Measurements from ENCODE around the gene RTN4RL1. TPM values are rescaled to one million over a fixed set of nuclear protein-coding genes. Genes with fewer than 3 reads are reported as not detected.

RTN4RL1 gene
- polyA plus RNA-seq, 2 donors = 0.89 to 2.0 TPM

GRCh38 chr17:1976000-1976682, 49.0 kb downstream of the RTN4RL1 start:
- no peaks in the 10 kb centered on the region for H3K27me3 ChIP-seq (ENCODE audit: control insufficient read depth in 1 of 2, insufficient read depth in 2 of 2, low read length in 2 of 2)
- H3K27ac ChIP-seq (ENCODE audit: low read depth in 2 of 2, low read length in 1 of 2) = no peak overlapping the region
- no peak overlapping the region for H3K4me3 ChIP-seq (ENCODE audit: low read depth in 1 of 2, low read length in 2 of 2)
- peaks cover 0 to 3% of the 10 kb centered on the region in 2 donors for H3K4me1 ChIP-seq (ENCODE audit: control insufficient read depth in 2 of 2, insufficient read depth in 2 of 2, low read length in 1 of 2)
- H3K36me3 ChIP-seq (ENCODE audit: control insufficient read depth in 2 of 2, insufficient read depth in 2 of 2, low read length in 1 of 2) = no peaks in the 10 kb centered on the region
- WGBS, 2 donors = 64 to 71% methylated on average over 4 of the region's 4 CpGs
- H3K9me3 ChIP-seq (ENCODE audit: control insufficient read depth in 2 of 2, insufficient read depth in 1 of 2, low read depth in 1 of 2, low read length in 1 of 2) = no peaks in the 10 kb centered on the region

DNA sequence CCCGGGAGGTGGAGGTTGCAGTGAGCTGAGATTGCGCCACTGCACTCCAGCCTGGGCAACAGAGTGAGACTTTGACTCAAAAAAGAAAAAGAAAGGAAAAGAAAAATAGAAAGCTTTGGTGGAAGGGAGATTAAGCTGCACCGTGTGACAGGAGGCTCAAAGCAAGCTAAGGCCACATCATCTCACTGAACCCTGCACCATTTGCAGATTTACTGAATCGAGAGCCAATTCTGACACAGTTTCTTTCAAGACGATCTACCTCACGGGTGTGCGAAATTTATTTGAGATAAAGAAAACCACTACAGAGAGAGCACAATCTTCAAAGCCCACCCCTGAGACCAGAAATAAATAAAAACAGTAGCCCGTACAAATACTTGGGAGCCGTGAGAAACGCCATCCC, 49.6 kb downstream of the RTN4RL1 start:
- Histone ChIP-seq H3K4me3 (ENCODE audit: low read depth in 1 of 2, low read length in 2 of 2) (no peak overlapping the region), H3K27me3 (ENCODE audit: control insufficient read depth in 1 of 2, insufficient read depth in 2 of 2, low read length in 2 of 2) (no peaks in the 10 kb centered on the region), H3K27ac (ENCODE audit: low read depth in 2 of 2, low read length in 1 of 2) (no peak overlapping the region), H3K36me3 (ENCODE audit: control insufficient read depth in 2 of 2, insufficient read depth in 2 of 2, low read length in 1 of 2) (no peaks in the 10 kb centered on the region), H3K4me1 (ENCODE audit: control insufficient read depth in 2 of 2, insufficient read depth in 2 of 2, low read length in 1 of 2) (peaks cover 0 to 3% of the 10 kb centered on the region in 2 donors), H3K9me3 (ENCODE audit: control insufficient read depth in 2 of 2, insufficient read depth in 1 of 2, low read depth in 1 of 2, low read length in 1 of 2) (no peaks in the 10 kb centered on the region)
- WGBS, 2 donors = 86 to 88% methylated on average over 10 of the region's 10 CpGs

- H3K9me3 ChIP-seq (ENCODE audit: control insufficient read depth in 2 of 2, insufficient read depth in 1 of 2, low read depth in 1 of 2, low read length in 1 of 2) = peaks cover 0 to 8% of the 10 kb centered on the region in 2 donors
- 72 to 75% methylated on average over 23 of the region's 23 CpGs for WGBS, 2 donors
- H3K27ac ChIP-seq (ENCODE audit: low read depth in 2 of 2, low read length in 1 of 2) = no peak overlapping the region
- H3K27me3 ChIP-seq (ENCODE audit: control insufficient read depth in 1 of 2, insufficient read depth in 2 of 2, low read length in 2 of 2) = no peaks in the 10 kb centered on the region
- peaks cover 0 to 3% of the 10 kb centered on the region in 2 donors for H3K4me1 ChIP-seq (ENCODE audit: control insufficient read depth in 2 of 2, insufficient read depth in 2 of 2, low read length in 1 of 2)
- no peak overlapping the region for H3K4me3 ChIP-seq (ENCODE audit: low read depth in 1 of 2, low read length in 2 of 2)
- no peaks in the 10 kb centered on the region for H3K36me3 ChIP-seq (ENCODE audit: control insufficient read depth in 2 of 2, insufficient read depth in 2 of 2, low read length in 1 of 2)
Observed at GRCh38 chr17:1972487-1973160, 52.5 kb downstream of the RTN4RL1 start.

DNA sequence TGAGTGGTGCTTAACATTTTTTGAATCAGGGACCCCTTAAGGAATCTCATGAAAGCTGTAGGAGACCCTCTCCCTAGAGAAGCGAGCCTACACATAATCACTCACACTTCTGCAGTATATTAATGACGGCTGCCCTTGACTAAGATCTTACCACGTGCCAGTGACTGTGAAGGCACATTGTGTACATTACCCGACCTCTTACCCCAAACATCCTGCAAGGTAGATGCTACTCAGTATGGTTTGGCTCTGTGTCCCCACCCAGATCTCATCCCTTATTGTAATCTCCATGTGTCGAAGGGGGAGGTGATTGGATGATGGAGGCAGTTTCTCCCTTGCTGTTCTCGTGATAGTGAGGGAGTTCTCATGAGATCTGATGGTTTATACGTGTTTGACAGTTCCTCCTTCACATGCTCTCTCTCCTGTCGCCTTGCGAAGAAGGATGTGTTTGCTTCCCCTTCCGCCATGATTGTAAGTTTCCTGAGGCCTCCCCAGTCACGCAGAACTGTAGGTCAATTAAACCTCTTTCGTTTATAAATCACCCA, 54.2 kb downstream of the RTN4RL1 start:
- Histone ChIP-seq H3K27ac (ENCODE audit: low read depth in 2 of 2, low read length in 1 of 2) (no peak overlapping the region), H3K36me3 (ENCODE audit: control insufficient read depth in 2 of 2, insufficient read depth in 2 of 2, low read length in 1 of 2) (no peaks in the 10 kb centered on the region), H3K27me3 (ENCODE audit: control insufficient read depth in 1 of 2, insufficient read depth in 2 of 2, low read length in 2 of 2) (no peaks in the 10 kb centered on the region), H3K4me1 (ENCODE audit: control insufficient read depth in 2 of 2, insufficient read depth in 2 of 2, low read length in 1 of 2) (peaks cover 0 to 3% of the 10 kb centered on the region in 2 donors), H3K4me3 (ENCODE audit: low read depth in 1 of 2, low read length in 2 of 2) (no peak overlapping the region), H3K9me3 (ENCODE audit: control insufficient read depth in 2 of 2, insufficient read depth in 1 of 2, low read depth in 1 of 2, low read length in 1 of 2) (peaks cover 0 to 8% of the 10 kb centered on the region in 2 donors)
- 85% methylated on average over 12 of the region's 12 CpGs for WGBS, 2 donors

GRCh38 chr17:1969712-1970111, 55.4 kb downstream of the RTN4RL1 start:
- Histone ChIP-seq H3K4me3 (ENCODE audit: low read depth in 1 of 2, low read length in 2 of 2) (no peak overlapping the region), H3K4me1 (ENCODE audit: control insufficient read depth in 2 of 2, insufficient read depth in 2 of 2, low read length in 1 of 2) (peaks cover 0 to 3% of the 10 kb centered on the region in 2 donors), H3K27ac (ENCODE audit: low read depth in 2 of 2, low read length in 1 of 2) (no peak overlapping the region), H3K9me3 (ENCODE audit: control insufficient read depth in 2 of 2, insufficient read depth in 1 of 2, low read depth in 1 of 2, low read length in 1 of 2) (peaks cover 0 to 8% of the 10 kb centered on the region in 2 donors), H3K27me3 (ENCODE audit: control insufficient read depth in 1 of 2, insufficient read depth in 2 of 2, low read length in 2 of 2) (no peaks in the 10 kb centered on the region), H3K36me3 (ENCODE audit: control insufficient read depth in 2 of 2, insufficient read depth in 2 of 2, low read length in 1 of 2) (no peaks in the 10 kb centered on the region)
- 81 to 87% methylated on average over 5 of the region's 5 CpGs for WGBS, 2 donors

DNA sequence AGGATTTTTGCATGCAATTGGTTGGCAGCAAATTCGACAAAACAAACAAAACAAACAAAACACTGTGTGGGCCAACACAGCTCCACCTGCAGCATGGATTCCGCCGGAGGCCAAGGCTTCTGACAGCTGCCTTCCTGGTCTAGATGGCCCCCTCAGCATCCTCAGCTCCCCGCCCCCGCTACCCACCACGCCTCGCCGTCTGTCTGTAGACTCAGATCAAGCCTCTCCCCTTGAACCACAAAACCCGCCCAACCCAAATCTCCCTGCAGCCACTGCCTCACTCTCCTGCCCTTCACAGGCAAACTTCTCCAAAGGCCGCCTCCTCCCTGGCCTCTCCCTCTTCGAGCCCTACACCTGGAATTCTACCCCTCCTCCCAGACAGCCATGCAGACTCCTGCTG, 57.9 kb downstream of the RTN4RL1 start:
- Histone ChIP-seq H3K27me3 (ENCODE audit: control insufficient read depth in 1 of 2, insufficient read depth in 2 of 2, low read length in 2 of 2) (no peaks in the 10 kb centered on the region), H3K9me3 (ENCODE audit: control insufficient read depth in 2 of 2, insufficient read depth in 1 of 2, low read depth in 1 of 2, low read length in 1 of 2) (peaks cover 0 to 8% of the 10 kb centered on the region in 2 donors), H3K4me3 (ENCODE audit: low read depth in 1 of 2, low read length in 2 of 2) (no peak overlapping the region), H3K36me3 (ENCODE audit: control insufficient read depth in 2 of 2, insufficient read depth in 2 of 2, low read length in 1 of 2) (no peaks in the 10 kb centered on the region), H3K27ac (ENCODE audit: low read depth in 2 of 2, low read length in 1 of 2) (no peak overlapping the region), H3K4me1 (ENCODE audit: control insufficient read depth in 2 of 2, insufficient read depth in 2 of 2, low read length in 1 of 2) (peaks cover 0 to 3% of the 10 kb centered on the region in 2 donors)
- WGBS, 2 donors = 39 to 54% methylated on average over 10 to 11 of the region's 11 CpGs

DNA sequence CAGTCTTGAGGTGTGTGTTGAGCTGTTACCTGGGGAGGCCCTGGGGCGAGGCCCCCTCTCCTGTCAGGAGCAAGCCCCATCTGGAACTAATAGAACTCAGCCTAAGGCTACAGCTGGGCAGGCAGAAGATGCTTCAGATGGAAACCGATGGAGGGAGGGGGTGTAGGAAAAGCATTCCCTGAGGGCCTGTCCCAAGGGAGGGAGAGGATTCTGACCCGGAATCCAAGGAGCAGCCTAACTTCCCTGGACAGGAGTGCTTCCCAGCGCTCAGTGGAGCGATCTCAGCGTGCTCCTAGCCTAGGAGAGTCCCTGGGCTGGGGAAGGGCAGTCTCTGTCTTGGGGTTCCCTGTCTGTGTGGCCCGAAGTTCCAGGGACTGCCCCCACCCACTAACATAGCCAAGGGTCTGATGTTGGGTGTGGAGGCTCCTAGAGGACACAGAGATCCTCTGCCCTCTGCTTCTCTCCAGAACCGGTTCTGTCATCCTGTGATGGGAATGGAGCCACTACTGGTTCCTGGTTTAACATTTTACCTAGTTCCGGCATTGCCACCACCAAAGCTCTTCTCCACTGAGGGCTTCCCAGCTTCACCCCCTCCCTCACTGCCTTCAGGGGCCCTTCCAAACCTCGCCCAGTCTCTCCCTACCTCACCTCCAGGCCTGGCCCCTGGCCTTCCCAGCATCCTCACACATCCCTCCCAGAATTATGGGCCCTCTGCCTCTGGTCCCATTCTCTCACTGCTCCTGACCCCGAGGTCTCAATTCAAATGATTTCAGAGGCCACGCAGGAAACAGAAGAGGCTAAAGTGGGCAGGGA, 58.7 kb downstream of the RTN4RL1 start:
- WGBS, 2 donors = 59 to 62% methylated on average over 12 of the region's 12 CpGs
- Histone ChIP-seq H3K4me1 (ENCODE audit: control insufficient read depth in 2 of 2, insufficient read depth in 2 of 2, low read length in 1 of 2) (peaks cover 0 to 3% of the 10 kb centered on the region in 2 donors), H3K27me3 (ENCODE audit: control insufficient read depth in 1 of 2, insufficient read depth in 2 of 2, low read length in 2 of 2) (no peaks in the 10 kb centered on the region), H3K9me3 (ENCODE audit: control insufficient read depth in 2 of 2, insufficient read depth in 1 of 2, low read depth in 1 of 2, low read length in 1 of 2) (peaks cover 0 to 8% of the 10 kb centered on the region in 2 donors), H3K4me3 (ENCODE audit: low read depth in 1 of 2, low read length in 2 of 2) (no peak overlapping the region), H3K36me3 (ENCODE audit: control insufficient read depth in 2 of 2, insufficient read depth in 2 of 2, low read length in 1 of 2) (no peaks in the 10 kb centered on the region), H3K27ac (ENCODE audit: low read depth in 2 of 2, low read length in 1 of 2) (no peak overlapping the region)

DNA sequence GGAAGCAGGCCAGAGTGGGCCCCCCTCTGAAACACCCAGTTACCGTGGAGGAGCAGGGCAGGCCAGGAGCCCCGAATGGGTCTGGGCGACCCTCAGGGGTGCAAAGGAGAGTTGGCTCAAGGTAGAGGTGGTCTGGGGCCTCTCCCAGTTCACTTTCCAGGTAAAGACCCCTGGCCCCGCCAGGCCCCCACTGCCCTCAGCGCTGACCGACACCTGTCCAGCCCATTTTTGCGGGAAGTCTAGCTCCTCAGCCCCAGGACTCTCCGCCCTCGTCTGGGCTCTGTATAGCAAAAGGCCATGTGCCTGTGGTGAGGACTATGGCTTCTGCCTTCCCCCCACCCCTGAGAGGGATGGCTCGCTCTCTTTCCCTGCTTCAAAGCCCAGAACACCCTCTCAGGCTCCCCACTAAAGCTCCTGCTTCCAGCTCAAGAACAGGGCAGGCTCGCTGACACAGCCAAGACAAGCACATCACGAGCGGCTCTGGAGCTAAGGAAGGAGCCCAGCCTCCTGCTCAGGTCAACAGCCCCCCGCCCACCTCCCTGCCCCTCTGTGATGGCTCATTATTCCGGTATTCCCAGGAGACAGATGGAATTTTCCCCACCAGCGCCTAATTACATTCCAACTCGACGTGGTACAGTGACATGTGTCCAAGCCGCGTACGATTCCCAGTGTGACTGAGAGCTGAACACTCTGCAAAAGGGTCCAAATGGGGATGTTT, 59.4 kb downstream of the RTN4RL1 start:
- Histone ChIP-seq H3K27me3 (ENCODE audit: control insufficient read depth in 1 of 2, insufficient read depth in 2 of 2, low read length in 2 of 2) (no peaks in the 10 kb centered on the region), H3K9me3 (ENCODE audit: control insufficient read depth in 2 of 2, insufficient read depth in 1 of 2, low read depth in 1 of 2, low read length in 1 of 2) (peaks cover 0 to 8% of the 10 kb centered on the region in 2 donors), H3K27ac (ENCODE audit: low read depth in 2 of 2, low read length in 1 of 2) (no peak overlapping the region), H3K4me3 (ENCODE audit: low read depth in 1 of 2, low read length in 2 of 2) (no peak overlapping the region), H3K4me1 (ENCODE audit: control insufficient read depth in 2 of 2, insufficient read depth in 2 of 2, low read length in 1 of 2) (peaks cover 0 to 3% of the 10 kb centered on the region in 2 donors), H3K36me3 (ENCODE audit: control insufficient read depth in 2 of 2, insufficient read depth in 2 of 2, low read length in 1 of 2) (no peaks in the 10 kb centered on the region)
- WGBS, 2 donors = 84 to 85% methylated on average over 21 of the region's 21 CpGs

- Histone ChIP-seq H3K4me1 (ENCODE audit: control insufficient read depth in 2 of 2, insufficient read depth in 2 of 2, low read length in 1 of 2) (peaks cover 0 to 3% of the 10 kb centered on the region in 2 donors), H3K36me3 (ENCODE audit: control insufficient read depth in 2 of 2, insufficient read depth in 2 of 2, low read length in 1 of 2) (no peaks in the 10 kb centered on the region), H3K27ac (ENCODE audit: low read depth in 2 of 2, low read length in 1 of 2) (no peak overlapping the region), H3K4me3 (ENCODE audit: low read depth in 1 of 2, low read length in 2 of 2) (no peak overlapping the region), H3K27me3 (ENCODE audit: control insufficient read depth in 1 of 2, insufficient read depth in 2 of 2, low read length in 2 of 2) (no peaks in the 10 kb centered on the region), H3K9me3 (ENCODE audit: control insufficient read depth in 2 of 2, insufficient read depth in 1 of 2, low read depth in 1 of 2, low read length in 1 of 2) (no peaks in the 10 kb centered on the region)
- 80 to 89% methylated on average over 7 of the region's 7 CpGs for WGBS, 2 donors
Observed at GRCh38 chr17:1963250-1963649, 61.9 kb downstream of the RTN4RL1 start.

Measured in esophagus (tissue), 2 donors.